Tibial nerve (tissue), 4 donors: ENCODE measurements around the gene ADPGK.

Experiments used
- EP300 ChIP-seq, 2 donors: sonication (generic); formaldehyde crosslinking; IDR thresholded peaks; one replicate each; pipeline ENCODE4 v1.6.1; 2017; ENCODE audit warnings: antibody characterized with exemption in 2 of 2, mild to moderate bottlenecking in 1 of 2
- POLR2A ChIP-seq, 2 donors: fragments of 450-650 bp; IDR thresholded peaks; one replicate each; pipeline ENCODE4 v1.6.1; 2017; ENCODE audit warnings: antibody characterized with exemption in 2 of 2, mild to moderate bottlenecking in 2 of 2, moderate library complexity in 2 of 2
- TF ChIP-seq, protein P1 (sequence below), 5 experiments: fragments of 200-600 bp in 3 of 5; fragments of 450-650 bp in 2 of 5; sonication (generic) in 3 of 5; IDR thresholded peaks; one replicate each; pipeline ENCODE4 v1.5.1; 2016 to 2019; ENCODE audit warnings: antibody characterized with exemption in 5 of 5, mild to moderate bottlenecking in 3 of 5, moderate library complexity in 2 of 5

- TF ChIP-seq, protein P1, sequence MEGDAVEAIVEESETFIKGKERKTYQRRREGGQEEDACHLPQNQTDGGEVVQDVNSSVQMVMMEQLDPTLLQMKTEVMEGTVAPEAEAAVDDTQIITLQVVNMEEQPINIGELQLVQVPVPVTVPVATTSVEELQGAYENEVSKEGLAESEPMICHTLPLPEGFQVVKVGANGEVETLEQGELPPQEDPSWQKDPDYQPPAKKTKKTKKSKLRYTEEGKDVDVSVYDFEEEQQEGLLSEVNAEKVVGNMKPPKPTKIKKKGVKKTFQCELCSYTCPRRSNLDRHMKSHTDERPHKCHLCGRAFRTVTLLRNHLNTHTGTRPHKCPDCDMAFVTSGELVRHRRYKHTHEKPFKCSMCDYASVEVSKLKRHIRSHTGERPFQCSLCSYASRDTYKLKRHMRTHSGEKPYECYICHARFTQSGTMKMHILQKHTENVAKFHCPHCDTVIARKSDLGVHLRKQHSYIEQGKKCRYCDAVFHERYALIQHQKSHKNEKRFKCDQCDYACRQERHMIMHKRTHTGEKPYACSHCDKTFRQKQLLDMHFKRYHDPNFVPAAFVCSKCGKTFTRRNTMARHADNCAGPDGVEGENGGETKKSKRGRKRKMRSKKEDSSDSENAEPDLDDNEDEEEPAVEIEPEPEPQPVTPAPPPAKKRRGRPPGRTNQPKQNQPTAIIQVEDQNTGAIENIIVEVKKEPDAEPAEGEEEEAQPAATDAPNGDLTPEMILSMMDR (IDR thresholded peaks at IDR 0.05) = no peak
- TF ChIP-seq POLR2A (IDR thresholded peaks at IDR 0.05) (no peak), EP300 (IDR thresholded peaks at IDR 0.05) (no peak)
Observed at GRCh38 chr15:72774696-72775383, 8.7 kb downstream of the ADPGK start.
